ENCODE measurements around the gene DNAJC8.

The DNAJC8 gene

GRCh38 chr1:28160782-28161266 is 72.0 kb downstream of the DNAJC8 start:
- Histone ChIP-seq H3K36me3 (peaks cover 36% of the 10 kb centered on the region), H3K4me1 (ENCODE audit: control insufficient read depth in 1 of 2, insufficient read depth in 1 of 2, low read depth in 1 of 2, low read length in 1 of 2) (peaks cover 93 to 94% of the 10 kb centered on the region in 2 experiments), H3K4me3 (ENCODE audit: low read depth in 1 of 2, low read length in 1 of 2) (no peak overlapping the region), H3K27ac (peak overlapping the region; percentile 77), H3K27me3 (no peaks in the 10 kb centered on the region), H3K9me3 (no peaks in the 10 kb centered on the region)
- no peak for TF ChIP-seq CTCF (IDR thresholded peaks at IDR 0.05)

DNA sequence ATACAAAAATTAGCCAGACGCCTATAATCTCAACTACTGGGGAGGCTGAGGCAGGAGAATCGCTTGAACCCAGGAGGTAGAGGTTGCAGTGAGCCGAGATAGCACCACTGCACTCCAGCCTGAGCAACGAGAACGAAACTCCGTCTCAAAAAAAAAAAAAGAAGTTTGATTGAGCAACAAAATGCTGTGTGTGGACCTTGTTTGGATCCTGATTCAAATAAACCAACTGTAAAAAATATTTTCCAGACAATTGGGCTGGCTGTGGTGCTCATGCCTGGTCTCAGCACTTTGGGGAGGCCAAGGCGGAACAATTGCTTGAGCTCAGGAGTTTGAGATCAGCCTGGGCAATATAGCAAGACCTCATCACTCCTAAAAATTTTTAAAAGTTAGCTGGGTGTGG is 73.1 kb downstream of the DNAJC8 start:
- Histone ChIP-seq H3K4me3 (ENCODE audit: low read depth in 1 of 2, low read length in 1 of 2) (peak overlapping the region; percentile 19 to 36), H3K27me3 (no peaks in the 10 kb centered on the region), H3K36me3 (peaks cover 42% of the 10 kb centered on the region), H3K4me1 (ENCODE audit: control insufficient read depth in 1 of 2, insufficient read depth in 1 of 2, low read depth in 1 of 2, low read length in 1 of 2) (peaks cover 98% of the 10 kb centered on the region in 2 experiments), H3K27ac (peak overlapping the region; percentile 77), H3K9me3 (no peaks in the 10 kb centered on the region)
- TF ChIP-seq CTCF (IDR thresholded peaks at IDR 0.05) = no peak

- Histone ChIP-seq H3K4me1 (ENCODE audit: control insufficient read depth in 1 of 2, insufficient read depth in 1 of 2, low read depth in 1 of 2, low read length in 1 of 2) (peaks cover 98% of the 10 kb centered on the region in 2 experiments), H3K36me3 (peaks cover 38% of the 10 kb centered on the region), H3K9me3 (no peaks in the 10 kb centered on the region), H3K27ac (peak overlapping the region; percentile 77), H3K4me3 (ENCODE audit: low read depth in 1 of 2, low read length in 1 of 2) (peak overlapping the region; percentile 19 to 36), H3K27me3 (no peaks in the 10 kb centered on the region)
- TF ChIP-seq CTCF (IDR thresholded peaks at IDR 0.05) = no peak
These were observed 73.6 kb downstream of the DNAJC8 start for GRCh38 chr1:28159243-28159642.

- no peaks in the 10 kb centered on the region for H3K9me3 ChIP-seq
- no peaks in the 10 kb centered on the region for H3K27me3 ChIP-seq
- peaks cover 98% of the 10 kb centered on the region in 2 experiments for H3K4me1 ChIP-seq (ENCODE audit: control insufficient read depth in 1 of 2, insufficient read depth in 1 of 2, low read depth in 1 of 2, low read length in 1 of 2)
- no peak for TF ChIP-seq CTCF (IDR thresholded peaks at IDR 0.05)
- peak overlapping the region; percentile 77 for H3K27ac ChIP-seq
- no peak overlapping the region for H3K4me3 ChIP-seq (ENCODE audit: low read depth in 1 of 2, low read length in 1 of 2)
- peaks cover 29% of the 10 kb centered on the region for H3K36me3 ChIP-seq
These were observed 74.9 kb downstream of the DNAJC8 start for GRCh38 chr1:28157894-28158293.

DNA sequence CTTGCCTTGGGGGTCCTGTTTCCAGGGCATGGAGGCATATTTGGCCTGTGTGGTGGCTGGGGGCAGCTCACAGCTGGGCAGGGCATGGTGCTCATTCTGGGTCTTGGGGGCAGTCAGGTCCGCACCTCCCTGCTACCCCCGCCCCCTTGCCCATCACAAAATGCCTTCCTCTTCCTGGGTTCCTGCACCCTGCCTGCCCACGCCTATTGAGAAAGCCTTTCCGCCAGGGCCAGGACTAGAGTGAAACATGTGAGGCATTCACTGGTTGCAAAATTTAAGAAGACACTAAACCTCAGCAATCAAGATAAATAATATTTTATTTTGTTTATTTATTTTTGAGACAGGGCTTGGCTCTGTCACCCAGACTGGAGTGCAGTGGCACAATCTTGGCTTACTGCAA is 76.0 kb downstream of the DNAJC8 start:
- no peaks in the 10 kb centered on the region for H3K9me3 ChIP-seq
- H3K4me3 ChIP-seq (ENCODE audit: low read depth in 1 of 2, low read length in 1 of 2) = peak overlapping the region; percentile 22 to 39
- H3K27me3 ChIP-seq = no peaks in the 10 kb centered on the region
- H3K36me3 ChIP-seq = peaks cover 32% of the 10 kb centered on the region
- H3K27ac ChIP-seq = peak overlapping the region; percentile 77
- peaks cover 90 to 100% of the 10 kb centered on the region in 2 experiments for H3K4me1 ChIP-seq (ENCODE audit: control insufficient read depth in 1 of 2, insufficient read depth in 1 of 2, low read depth in 1 of 2, low read length in 1 of 2)
- no peak for TF ChIP-seq CTCF (IDR thresholded peaks at IDR 0.05)
